Measurements from ENCODE around the gene VIM. TPM values are rescaled to one million over a fixed set of nuclear protein-coding genes. Genes with fewer than 3 reads are reported as not detected.

The VIM gene
- total and polyA plus RNA-seq, 4 experiments from 2014 or later, result 309 to 696 (median 667) TPM

GRCh38 chr10:17220652-17221100 lies 7.4 kb upstream of the VIM start:
- Histone ChIP-seq H3K4me1 (ENCODE audit: insufficient read depth, low read length) (peaks cover 12% of the 10 kb centered on the region), H3K27ac (ENCODE audit: low read depth, low read length) (no peak overlapping the region), H3K4me3 (ENCODE audit: low read length in 2 of 2) (no peak overlapping the region), H3K9me3 (ENCODE audit: control insufficient read depth in 1 of 2, low read length in 2 of 2) (no peaks in the 10 kb centered on the region), H3K36me3 (ENCODE audit: insufficient read depth, low read length) (no peaks in the 10 kb centered on the region), H3K27me3 (ENCODE audit: insufficient read depth, low read length) (no peaks in the 10 kb centered on the region)
- Mint-ChIP-seq H3K9me3 (no peaks in the 10 kb centered on the region), H3K36me3 (peaks cover 9 to 18% of the 10 kb centered on the region in 2 donors), H3K4me1 (peaks cover 20 to 35% (median 23%) of the 10 kb centered on the region in 4 donors), H3K27me3 (no peaks in the 10 kb centered on the region), H3K27ac (peak overlapping the region in 2 of 7 donors; percentile 38 to 74), H3K4me3 (no peak overlapping the region)
- ChIA-PET CTCF (ENCODE audit: partially characterized antibody) (interaction anchor here (0.8 to 2.6 kb wide), 3 partner anchors 9 to 403 kb away, joined by 3 to 9 read pairs (median 3); partner anchors contain the start of gene RSU1), POLR2A (ENCODE audit: partially characterized antibody) (interaction anchor here (0.7 to 3.4 kb wide), 5 partner anchors 7 to 208 kb away, joined by 3 to 13 read pairs (median 8); partner anchors contain the start of genes TRDMT1 and VIM)
- no peak for DNase-seq
- intact Hi-C loops (cut with micrococcal nuclease), result no loop called here

DNA sequence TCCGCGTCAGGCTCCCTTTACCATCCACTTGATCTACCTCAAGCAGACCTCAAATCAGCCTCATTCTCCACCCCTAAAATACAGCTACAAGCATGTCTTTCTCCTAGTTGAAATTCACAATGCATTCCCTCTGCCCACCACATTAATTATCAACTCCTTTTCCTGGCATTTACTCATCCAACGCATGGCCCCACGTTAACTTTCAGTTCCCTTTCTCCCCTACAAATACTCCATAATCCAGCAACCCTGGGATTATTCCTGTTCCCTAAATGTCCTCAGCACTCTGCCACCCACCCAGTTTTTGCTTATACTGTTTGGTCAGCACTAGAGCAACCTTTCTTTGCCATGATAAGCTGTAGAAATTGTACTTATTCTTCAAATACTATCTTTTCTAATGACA lies 5.7 kb upstream of the VIM start:
- H3K9me3 ChIP-seq (ENCODE audit: control insufficient read depth in 1 of 2, low read length in 2 of 2), result no peaks in the 10 kb centered on the region
- POLR2A ChIA-PET (ENCODE audit: partially characterized antibody), result interaction anchor here (3.4 kb wide), 1 partner anchor 21 kb away, joined by 13 read pairs; the partner anchor contains the start of gene TRDMT1
- Mint-ChIP-seq H3K27ac (peak overlapping the region in 5 of 7 donors; percentile 1 to 34 (median 6)), H3K9me3 (no peaks in the 10 kb centered on the region), H3K4me3 (no peak overlapping the region), H3K36me3 (peaks cover 9 to 18% of the 10 kb centered on the region in 2 donors), H3K4me1 (peaks cover 26 to 41% (median 32%) of the 10 kb centered on the region in 4 donors), H3K27me3 (no peaks in the 10 kb centered on the region)
- H3K4me3 ChIP-seq (ENCODE audit: low read length in 2 of 2), result no peak overlapping the region
- H3K27me3 ChIP-seq (ENCODE audit: insufficient read depth, low read length), result no peaks in the 10 kb centered on the region
- peaks cover 17% of the 10 kb centered on the region for H3K4me1 ChIP-seq (ENCODE audit: insufficient read depth, low read length)
- CTCF ChIA-PET (ENCODE audit: partially characterized antibody), result interaction anchor here (2.6 kb wide), 1 partner anchor 16 kb away, joined by 9 read pairs; no protein-coding TSS in a partner anchor
- H3K36me3 ChIP-seq (ENCODE audit: insufficient read depth, low read length), result no peaks in the 10 kb centered on the region
- no peak overlapping the region for H3K27ac ChIP-seq (ENCODE audit: low read depth, low read length)
- intact Hi-C loops (cut with micrococcal nuclease), result no loop called here
- DNase-seq, result no peak

DNA sequence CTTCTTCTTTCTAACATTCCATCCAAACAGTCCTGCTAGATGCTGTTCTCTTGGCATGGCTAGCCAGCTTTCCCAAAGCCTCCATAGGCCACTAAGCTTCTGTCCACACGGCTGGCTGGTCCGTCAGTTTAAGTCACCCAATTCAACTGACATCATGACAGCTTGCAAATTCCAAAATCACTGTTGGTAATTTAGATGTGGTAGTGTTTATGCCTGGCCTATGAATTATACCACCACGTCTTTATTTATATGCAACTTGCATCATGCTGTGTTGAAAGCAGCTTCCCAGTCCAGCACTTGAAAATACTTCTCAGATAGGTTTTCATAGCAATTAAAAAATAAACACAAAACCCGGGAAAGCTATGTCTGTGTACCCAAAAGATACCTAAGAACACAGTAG lies 2.2 kb upstream of the VIM start:
- intact Hi-C loops (cut with micrococcal nuclease), result no loop called here
- no peaks in the 10 kb centered on the region for H3K27me3 ChIP-seq (ENCODE audit: insufficient read depth, low read length)
- no peak overlapping the region for H3K27ac ChIP-seq (ENCODE audit: low read depth, low read length)
- Mint-ChIP-seq H3K36me3 (peaks cover 6 to 38% of the 10 kb centered on the region in 2 donors), H3K4me1 (peaks cover 29 to 64% (median 39%) of the 10 kb centered on the region in 4 donors), H3K9me3 (peaks cover 0 to 10% (median 0%) of the 10 kb centered on the region in 8 donors), H3K27ac (peak overlapping the region; percentile 30 to 99 (median 70)), H3K4me3 (no peak overlapping the region), H3K27me3 (no peaks in the 10 kb centered on the region)
- peaks cover under 1% of the 10 kb centered on the region for H3K36me3 ChIP-seq (ENCODE audit: insufficient read depth, low read length)
- DNase-seq, result no peak
- no peaks in the 10 kb centered on the region for H3K9me3 ChIP-seq (ENCODE audit: control insufficient read depth in 1 of 2, low read length in 2 of 2)
- POLR2A ChIA-PET (ENCODE audit: partially characterized antibody), result interaction anchor here (0.6 to 15.7 kb wide), 3 partner anchors 10 to 22 kb away, joined by 3 to 483 read pairs (median 41); partner anchors contain the start of gene TRDMT1
- H3K4me1 ChIP-seq (ENCODE audit: insufficient read depth, low read length), result peaks cover 23% of the 10 kb centered on the region
- CTCF ChIA-PET (ENCODE audit: partially characterized antibody), result interaction anchor here (1.3 to 7.9 kb wide), 3 partner anchors 20 to 25 kb away, joined by 3 to 46 read pairs (median 5); no protein-coding TSS in a partner anchor
- H3K4me3 ChIP-seq (ENCODE audit: low read length in 2 of 2), result no peak overlapping the region

GRCh38 chr10:17226891-17227303 lies 1.1 kb upstream of the VIM start:
- peaks cover 11% of the 10 kb centered on the region for H3K36me3 ChIP-seq (ENCODE audit: insufficient read depth, low read length)
- Mint-ChIP-seq H3K27me3 (no peaks in the 10 kb centered on the region), H3K4me1 (peaks cover 32 to 71% (median 48%) of the 10 kb centered on the region in 4 donors), H3K27ac (peak overlapping the region; percentile 96 to 100 (median 99)), H3K36me3 (peaks cover 11 to 49% of the 10 kb centered on the region in 2 donors), H3K4me3 (peak overlapping the region; percentile 88 to 99 (median 98)), H3K9me3 (peaks cover 0 to 10% (median 0%) of the 10 kb centered on the region in 8 donors)
- H3K27me3 ChIP-seq (ENCODE audit: insufficient read depth, low read length), result no peaks in the 10 kb centered on the region
- H3K9me3 ChIP-seq (ENCODE audit: control insufficient read depth in 1 of 2, low read length in 2 of 2), result no peaks in the 10 kb centered on the region
- peaks cover 34% of the 10 kb centered on the region for H3K4me1 ChIP-seq (ENCODE audit: insufficient read depth, low read length)
- peak overlapping the region; percentile 98 for H3K27ac ChIP-seq (ENCODE audit: low read depth, low read length)
- DNase-seq, result no peak
- intact Hi-C loops (cut with micrococcal nuclease), result no loop called here
- H3K4me3 ChIP-seq (ENCODE audit: low read length in 2 of 2), result peak overlapping the region; percentile 82 to 91
- CTCF ChIA-PET (ENCODE audit: partially characterized antibody), result interaction anchor here (0.6 to 7.9 kb wide), 8 partner anchors 15 to 383 kb away, joined by 3 to 60 read pairs (median 4); partner anchors contain the start of gene TRDMT1
- POLR2A ChIA-PET (ENCODE audit: partially characterized antibody), result interaction anchor here (0.6 to 15.7 kb wide), 8 partner anchors 11 to 410 kb away, joined by 3 to 483 read pairs (median 32); partner anchors contain the start of genes RSU1 and TRDMT1

DNA sequence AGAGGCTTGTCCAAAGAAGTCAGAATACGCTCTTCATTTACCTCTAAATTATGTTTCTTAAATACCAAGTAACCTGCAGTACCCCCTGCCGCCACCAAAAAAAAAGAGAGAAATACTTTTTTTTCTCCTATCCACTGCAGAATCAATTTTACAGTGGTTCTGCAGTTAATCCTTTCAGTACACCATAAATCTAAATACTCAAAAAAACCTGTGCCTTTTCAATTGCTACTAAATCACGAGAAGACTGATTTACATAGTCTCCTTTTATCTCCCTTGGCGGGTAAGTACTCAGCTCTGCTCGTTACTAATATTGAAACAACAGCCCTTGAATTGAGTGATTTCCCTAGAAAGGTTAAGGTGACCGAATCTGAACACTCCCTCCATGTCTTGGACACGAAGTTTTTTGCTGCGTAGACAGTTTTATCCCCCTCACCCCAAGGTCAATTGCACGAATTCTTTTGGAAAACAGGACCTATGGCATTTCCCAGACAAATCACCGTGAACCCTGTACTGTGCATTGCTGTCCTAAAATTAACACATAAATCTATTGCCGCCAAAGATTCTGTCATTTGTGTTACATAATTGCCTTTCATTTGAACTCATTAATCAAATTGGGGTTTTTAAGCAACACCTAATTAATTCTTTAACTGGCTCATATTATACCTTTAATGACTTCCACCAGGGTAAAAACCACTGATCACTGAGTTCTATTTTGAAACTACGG lies 512 bp upstream of the VIM start:
- peak overlapping the region; percentile 98 for H3K27ac ChIP-seq (ENCODE audit: low read depth, low read length)
- peak overlapping the region; percentile 82 to 91 for H3K4me3 ChIP-seq (ENCODE audit: low read length in 2 of 2)
- Mint-ChIP-seq H3K27ac (peak overlapping the region; percentile 96 to 100 (median 99)), H3K9me3 (peaks cover 0 to 10% (median 0%) of the 10 kb centered on the region in 8 donors), H3K27me3 (no peaks in the 10 kb centered on the region), H3K36me3 (peaks cover 14 to 55% of the 10 kb centered on the region in 2 donors), H3K4me1 (peaks cover 32 to 77% (median 50%) of the 10 kb centered on the region in 4 donors), H3K4me3 (peak overlapping the region; percentile 88 to 99 (median 98))
- no peaks in the 10 kb centered on the region for H3K9me3 ChIP-seq (ENCODE audit: control insufficient read depth in 1 of 2, low read length in 2 of 2)
- H3K36me3 ChIP-seq (ENCODE audit: insufficient read depth, low read length), result peaks cover 17% of the 10 kb centered on the region
- DNase-seq, result peak; percentile 56 to 67 (median 61)
- intact Hi-C loops (cut with micrococcal nuclease), result loop anchor here (1.0 to 2.0 kb wide), 3 partner anchors 11 to 791 kb away; partner anchors contain the start of gene PTER
- no peaks in the 10 kb centered on the region for H3K27me3 ChIP-seq (ENCODE audit: insufficient read depth, low read length)
- CTCF ChIA-PET (ENCODE audit: partially characterized antibody), result interaction anchor here (0.9 to 7.9 kb wide), 7 partner anchors 14 to 45 kb away, joined by 3 to 60 read pairs (median 4); partner anchors contain the start of gene TRDMT1
- POLR2A ChIA-PET (ENCODE audit: partially characterized antibody), result interaction anchor here (0.6 to 15.7 kb wide), 15 partner anchors 7 to 790 kb away, joined by 3 to 483 read pairs (median 18); partner anchors contain the start of genes RSU1 and TRDMT1
- peaks cover 40% of the 10 kb centered on the region for H3K4me1 ChIP-seq (ENCODE audit: insufficient read depth, low read length)

DNA sequence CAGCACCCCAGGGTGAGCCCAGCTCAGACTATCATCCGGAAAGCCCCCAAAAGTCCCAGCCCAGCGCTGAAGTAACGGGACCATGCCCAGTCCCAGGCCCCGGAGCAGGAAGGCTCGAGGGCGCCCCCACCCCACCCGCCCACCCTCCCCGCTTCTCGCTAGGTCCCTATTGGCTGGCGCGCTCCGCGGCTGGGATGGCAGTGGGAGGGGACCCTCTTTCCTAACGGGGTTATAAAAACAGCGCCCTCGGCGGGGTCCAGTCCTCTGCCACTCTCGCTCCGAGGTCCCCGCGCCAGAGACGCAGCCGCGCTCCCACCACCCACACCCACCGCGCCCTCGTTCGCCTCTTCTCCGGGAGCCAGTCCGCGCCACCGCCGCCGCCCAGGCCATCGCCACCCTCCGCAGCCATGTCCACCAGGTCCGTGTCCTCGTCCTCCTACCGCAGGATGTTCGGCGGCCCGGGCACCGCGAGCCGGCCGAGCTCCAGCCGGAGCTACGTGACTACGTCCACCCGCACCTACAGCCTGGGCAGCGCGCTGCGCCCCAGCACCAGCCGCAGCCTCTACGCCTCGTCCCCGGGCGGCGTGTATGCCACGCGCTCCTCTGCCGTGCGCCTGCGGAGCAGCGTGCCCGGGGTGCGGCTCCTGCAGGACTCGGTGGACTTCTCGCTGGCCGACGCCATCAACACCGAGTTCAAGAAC lies 1.1 kb downstream of the VIM start:
- peak overlapping the region; percentile 96 to 100 (median 99) for H3K27ac Mint-ChIP-seq
- CTCF ChIA-PET (ENCODE audit: partially characterized antibody), result interaction anchor here (0.9 to 7.9 kb wide), 19 partner anchors 9 to 412 kb away, joined by 3 to 60 read pairs (median 5); partner anchors contain the start of genes RSU1 and TRDMT1
- H3K9me3 Mint-ChIP-seq, result peaks cover 0 to 10% (median 0%) of the 10 kb centered on the region in 8 donors
- no peaks in the 10 kb centered on the region for H3K27me3 Mint-ChIP-seq
- peaks cover 55% of the 10 kb centered on the region for H3K4me1 ChIP-seq (ENCODE audit: insufficient read depth, low read length)
- peaks cover 30 to 91% (median 54%) of the 10 kb centered on the region in 4 donors for H3K4me1 Mint-ChIP-seq
- H3K4me3 Mint-ChIP-seq, result peak overlapping the region; percentile 88 to 99 (median 98)
- peaks cover 22 to 68% of the 10 kb centered on the region in 2 donors for H3K36me3 Mint-ChIP-seq
- H3K9me3 ChIP-seq (ENCODE audit: control insufficient read depth in 1 of 2, low read length in 2 of 2), result no peaks in the 10 kb centered on the region
- peak; percentile 74 to 91 (median 78) for DNase-seq
- peak overlapping the region; percentile 98 for H3K27ac ChIP-seq (ENCODE audit: low read depth, low read length)
- H3K27me3 ChIP-seq (ENCODE audit: insufficient read depth, low read length), result no peaks in the 10 kb centered on the region
- peak overlapping the region; percentile 85 to 91 for H3K4me3 ChIP-seq (ENCODE audit: low read length in 2 of 2)
- H3K36me3 ChIP-seq (ENCODE audit: insufficient read depth, low read length), result peaks cover 32% of the 10 kb centered on the region
- intact Hi-C loops (cut with micrococcal nuclease), result loop anchor here (2.0 kb wide), 2 partner anchors 200 to 792 kb away; partner anchors contain the start of gene PTER
- POLR2A ChIA-PET (ENCODE audit: partially characterized antibody), result interaction anchor here (0.6 to 15.7 kb wide), 36 partner anchors 7 to 792 kb away, joined by 3 to 483 read pairs (median 6); partner anchors contain the start of genes RSU1, ST8SIA6, STAM and TRDMT1

Measured in CD4-positive, alpha-beta memory T cell (primary cell).